Effector memory CD4-positive, alpha-beta T cell (primary cell): ENCODE results near the gene POLR3E.
"Not testable (repeated sequence)": the region's sequence is repeated elsewhere in the genome, so short reads cannot be mapped to it uniquely, and the experiment has no call there.

Experiments used
- DNase-seq, 3 donors: peaks; one replicate each; pipeline ENCODE4 v3.0.0-alpha.2; 2020
- H3K27ac ChIP-seq: 2 replicates; pipeline ENCODE4 v1.7.0; 2013; ENCODE audit warnings: mild to moderate bottlenecking, low read length, moderate library complexity; ENCODE audit not compliant: insufficient read depth, poor library complexity, severe bottlenecking
- H3K27me3 ChIP-seq: replicated peaks from 2 replicates; pipeline ENCODE4 v1.7.0; 2013; ENCODE audit warnings: mild to moderate bottlenecking, low read length; ENCODE audit not compliant: insufficient read depth, control insufficient read depth, poor library complexity, severe bottlenecking
- H3K36me3 ChIP-seq: 2 replicates; pipeline ENCODE4 v1.7.0; 2013; ENCODE audit warnings: mild to moderate bottlenecking, low read length, moderate library complexity; ENCODE audit not compliant: control insufficient read depth, insufficient read depth
- H3K4me1 ChIP-seq: 2 replicates; pipeline ENCODE4 v1.7.0; 2013; ENCODE audit warnings: low read length, mild to moderate bottlenecking; ENCODE audit not compliant: control insufficient read depth, insufficient read depth, poor library complexity, severe bottlenecking
- H3K4me3 ChIP-seq: 2 replicates; pipeline ENCODE4 v1.7.0; 2013; ENCODE audit warnings: low read length, low read depth, mild to moderate bottlenecking; ENCODE audit not compliant: insufficient read depth, poor library complexity, severe bottlenecking
- H3K9me3 ChIP-seq: 2 replicates; pipeline ENCODE4 v1.7.0; 2013; ENCODE audit warnings: mild to moderate bottlenecking, low read length, moderate library complexity; ENCODE audit not compliant: control insufficient read depth

Gene POLR3E

DNA sequence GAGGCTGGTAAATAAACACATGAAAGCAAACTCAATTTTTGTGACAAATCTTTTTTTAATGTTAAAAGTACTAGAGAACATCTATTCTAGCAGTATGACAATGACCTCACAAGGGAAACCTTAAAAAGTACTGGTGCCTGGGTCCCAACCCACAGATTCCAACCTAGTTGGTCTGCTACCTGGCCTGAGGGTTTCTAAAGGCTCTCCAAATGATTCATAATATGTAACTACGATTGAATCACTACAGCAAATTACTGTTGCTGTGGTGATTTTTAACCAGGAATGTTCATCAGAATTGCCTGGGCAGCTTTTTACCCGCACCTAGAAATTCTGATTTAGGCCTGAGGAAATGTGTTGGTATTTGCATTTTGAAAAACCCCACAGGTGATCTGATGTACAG, 51.1 kb downstream of the POLR3E start:
- DNase-seq, result no peak
- Histone ChIP-seq H3K36me3 (peaks cover 53% of the 10 kb centered on the region), H3K4me3 (no peak overlapping the region), H3K27me3 (no peaks in the 10 kb centered on the region), H3K9me3 (no peaks in the 10 kb centered on the region), H3K27ac (no peak overlapping the region), H3K4me1 (peaks cover 5% of the 10 kb centered on the region)

GRCh38 chr16:22351017-22351416, 53.8 kb downstream of the POLR3E start:
- H3K9me3 ChIP-seq, result not testable (repeated sequence)
- H3K36me3 ChIP-seq, result peaks cover 48% of the 10 kb centered on the region

DNA sequence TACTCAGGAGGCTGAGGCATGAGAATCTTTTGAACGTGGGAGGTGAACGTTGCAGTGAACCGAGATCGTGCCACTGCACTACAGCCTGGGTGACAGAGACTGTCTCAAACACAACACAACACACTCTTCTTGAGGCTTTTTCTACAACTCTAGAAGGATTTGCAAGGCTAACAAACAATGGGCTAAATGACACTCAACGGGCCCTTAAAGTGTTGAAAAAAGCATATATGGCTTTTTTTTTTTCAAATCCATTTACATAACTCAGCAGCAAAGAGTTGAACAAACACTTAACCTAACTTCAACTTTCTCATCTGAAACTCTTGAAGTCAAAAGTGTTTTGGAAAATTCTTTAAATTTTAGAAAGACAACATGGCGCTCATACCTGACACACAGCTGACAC, 54.9 kb downstream of the POLR3E start:
- H3K27me3 ChIP-seq, result no peaks in the 10 kb centered on the region
- H3K4me3 ChIP-seq, result no peak overlapping the region
- DNase-seq, result no peak
- no peak overlapping the region for H3K27ac ChIP-seq
- peaks cover 39% of the 10 kb centered on the region for H3K36me3 ChIP-seq
- peaks cover 28% of the 10 kb centered on the region for H3K4me1 ChIP-seq
- H3K9me3 ChIP-seq, result no peaks in the 10 kb centered on the region

More at GRCh38 chr16:22351017-22351416, 53.8 kb downstream of the POLR3E start:
- not testable (repeated sequence) for H3K4me3 ChIP-seq, H3K27me3 ChIP-seq, H3K27ac ChIP-seq, DNase-seq
- H3K4me1 ChIP-seq, result peaks cover 26% of the 10 kb centered on the region

- no peak for DNase-seq
- H3K27me3 ChIP-seq, result no peaks in the 10 kb centered on the region
- no peak overlapping the region for H3K4me3 ChIP-seq
- H3K27ac ChIP-seq, result no peak overlapping the region
- no peaks in the 10 kb centered on the region for H3K9me3 ChIP-seq
- H3K36me3 ChIP-seq, result peaks cover 34% of the 10 kb centered on the region
- peaks cover 28% of the 10 kb centered on the region for H3K4me1 ChIP-seq
Observed at GRCh38 chr16:22352723-22353122, 55.5 kb downstream of the POLR3E start.

DNA sequence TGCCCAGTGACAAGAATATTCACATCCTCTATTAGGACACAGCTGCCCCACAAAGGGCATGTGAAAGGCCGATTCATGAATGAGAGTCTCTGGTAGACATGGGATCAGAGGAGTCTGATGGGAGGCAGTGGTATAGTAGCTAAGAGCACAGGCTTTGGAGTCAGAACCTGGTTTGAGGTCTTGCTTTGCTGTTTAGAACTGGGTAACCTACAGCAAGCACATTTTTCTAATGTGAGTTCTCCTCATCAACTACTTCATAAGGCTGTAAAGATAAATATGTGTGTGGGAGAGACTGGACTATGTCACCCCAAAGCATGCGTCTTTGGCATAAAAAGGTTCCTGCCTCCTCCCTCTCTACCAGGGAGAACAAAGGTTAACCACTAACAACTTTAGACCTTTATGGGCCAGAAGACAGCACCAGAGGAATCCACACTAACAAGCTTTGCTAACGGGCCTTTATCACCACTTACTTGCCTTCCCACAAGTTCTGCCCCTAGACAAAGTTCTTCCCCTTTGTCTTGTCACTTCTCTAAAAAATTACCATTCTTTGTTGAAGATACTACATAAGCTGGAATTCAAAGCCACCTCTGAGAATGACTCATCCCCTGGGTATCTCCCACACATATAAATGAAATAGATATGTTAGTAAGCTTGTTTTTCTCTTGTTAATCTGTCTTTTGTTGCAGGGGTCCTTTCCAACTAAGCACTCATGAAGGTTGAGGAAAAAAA, 56.1 kb downstream of the POLR3E start:
- peaks cover 31% of the 10 kb centered on the region for H3K4me1 ChIP-seq
- H3K4me3 ChIP-seq, result no peak overlapping the region
- H3K27ac ChIP-seq, result peak overlapping the region; percentile 26
- peaks cover 27% of the 10 kb centered on the region for H3K36me3 ChIP-seq
- DNase-seq, result no peak
- H3K27me3 ChIP-seq, result no peaks in the 10 kb centered on the region
- no peaks in the 10 kb centered on the region for H3K9me3 ChIP-seq

- Histone ChIP-seq H3K9me3 (no peaks in the 10 kb centered on the region), H3K36me3 (peaks cover 22% of the 10 kb centered on the region), H3K4me3 (no peak overlapping the region), H3K4me1 (peaks cover 37% of the 10 kb centered on the region), H3K27ac (peak overlapping the region; percentile 26), H3K27me3 (no peaks in the 10 kb centered on the region)
- no peak for DNase-seq
Observed at GRCh38 chr16:22353933-22354541, 56.8 kb downstream of the POLR3E start.

- Histone ChIP-seq H3K27me3 (no peaks in the 10 kb centered on the region), H3K36me3 (peaks cover 10% of the 10 kb centered on the region), H3K9me3 (no peaks in the 10 kb centered on the region), H3K27ac (no peak overlapping the region), H3K4me3 (no peak overlapping the region), H3K4me1 (peaks cover 47% of the 10 kb centered on the region)
- no peak for DNase-seq
Observed at GRCh38 chr16:22355487-22355908, 58.3 kb downstream of the POLR3E start.

- peaks cover 8% of the 10 kb centered on the region for H3K36me3 ChIP-seq
- peak overlapping the region; percentile 63 for H3K27ac ChIP-seq
- H3K4me1 ChIP-seq, result peaks cover 47% of the 10 kb centered on the region
- no peak for DNase-seq
- no peak overlapping the region for H3K4me3 ChIP-seq
- no peaks in the 10 kb centered on the region for H3K27me3 ChIP-seq
- H3K9me3 ChIP-seq, result no peaks in the 10 kb centered on the region
Observed at GRCh38 chr16:22356930-22357634, 59.9 kb downstream of the POLR3E start.

- peak overlapping the region; percentile 63 for H3K27ac ChIP-seq
- no peaks in the 10 kb centered on the region for H3K27me3 ChIP-seq
- no peaks in the 10 kb centered on the region for H3K9me3 ChIP-seq
- peaks cover 10% of the 10 kb centered on the region for H3K36me3 ChIP-seq
- no peak overlapping the region for H3K4me3 ChIP-seq
- no peak for DNase-seq
- peaks cover 47% of the 10 kb centered on the region for H3K4me1 ChIP-seq
Observed at GRCh38 chr16:22357635-22357971, 60.4 kb downstream of the POLR3E start.

DNA sequence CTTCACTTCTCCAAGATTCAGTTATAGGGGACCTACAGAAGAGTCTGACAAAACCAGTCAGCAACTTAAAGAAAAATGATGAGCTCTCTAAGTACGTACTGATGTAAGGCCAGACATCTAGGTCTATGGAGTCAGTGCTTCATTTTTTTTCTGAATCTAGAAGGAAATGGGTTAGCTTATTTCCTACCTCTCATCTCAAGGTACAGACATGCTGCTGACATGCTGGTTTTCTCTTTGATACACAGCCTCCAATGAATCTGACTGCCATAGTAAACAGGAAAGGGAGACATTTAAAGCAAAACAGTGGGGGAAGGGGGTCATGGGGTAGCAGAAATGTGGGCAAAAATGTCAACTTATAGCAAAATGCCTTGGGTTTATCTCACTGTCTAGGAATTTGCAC, 60.8 kb downstream of the POLR3E start:
- DNase-seq, result no peak
- Histone ChIP-seq H3K36me3 (peaks cover 12% of the 10 kb centered on the region), H3K4me3 (no peak overlapping the region), H3K4me1 (peaks cover 45% of the 10 kb centered on the region), H3K27ac (peak overlapping the region; percentile 63), H3K27me3 (no peaks in the 10 kb centered on the region), H3K9me3 (no peaks in the 10 kb centered on the region)
